HuH-7 (cell line): ENCODE results near the gene IL23A.
"Not testable (repeated sequence)": the region's sequence is repeated elsewhere in the genome, so short reads cannot be mapped to it uniquely, and the experiment has no call there.

ENCODE experiments used
- DNase-seq: peaks from one replicate; pipeline ENCODE4 v3.0.0; 2011; ENCODE audit warnings: low spot score

The IL23A gene, protein sequence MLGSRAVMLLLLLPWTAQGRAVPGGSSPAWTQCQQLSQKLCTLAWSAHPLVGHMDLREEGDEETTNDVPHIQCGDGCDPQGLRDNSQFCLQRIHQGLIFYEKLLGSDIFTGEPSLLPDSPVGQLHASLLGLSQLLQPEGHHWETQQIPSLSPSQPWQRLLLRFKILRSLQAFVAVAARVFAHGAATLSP

DNA sequence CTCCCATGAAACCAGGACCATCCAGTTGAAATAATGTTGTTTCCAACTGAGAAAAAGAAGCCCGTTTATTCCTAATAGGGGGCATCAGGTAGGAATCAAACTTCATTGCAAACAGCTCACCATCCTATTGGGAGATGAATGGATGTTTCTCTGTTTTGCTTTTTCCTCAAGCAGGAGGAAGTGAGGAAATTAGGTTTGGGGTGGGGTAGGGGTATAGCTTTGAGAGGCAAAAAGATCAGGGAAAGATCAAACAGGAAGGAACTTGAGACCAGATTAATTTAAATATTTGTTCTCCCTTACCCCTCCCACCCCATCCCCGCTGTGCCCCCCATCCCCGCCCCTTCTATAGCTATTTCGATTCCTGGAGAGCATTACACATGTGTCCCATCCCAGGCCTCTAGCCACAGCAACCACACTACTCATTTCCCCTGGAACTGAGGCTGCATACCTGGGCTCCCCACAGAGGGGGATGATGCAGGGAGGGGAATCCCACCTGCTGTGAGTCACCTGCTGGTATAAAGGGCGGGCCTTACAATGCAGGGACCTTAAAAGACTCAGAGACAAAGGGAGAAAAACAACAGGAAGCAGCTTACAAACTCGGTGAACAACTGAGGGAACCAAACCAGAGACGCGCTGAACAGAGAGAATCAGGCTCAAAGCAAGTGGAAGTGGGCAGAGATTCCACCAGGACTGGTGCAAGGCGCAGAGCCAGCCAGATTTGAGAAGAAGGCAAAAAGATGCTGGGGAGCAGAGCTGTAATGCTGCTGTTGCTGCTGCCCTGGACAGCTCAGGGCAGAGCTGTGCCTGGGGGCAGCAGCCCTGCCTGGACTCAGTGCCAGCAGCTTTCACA, at the start of gene IL23A:
IL23A (plus strand) TSS at position 577 of the 850 bp plus-strand sequence; CDS start at position 738, 161 bp downstream.
- no peak for DNase-seq

GRCh38 chr12:56293795-56294194, 44.9 kb upstream of the IL23A start:
- DNase-seq = no peak

DNA sequence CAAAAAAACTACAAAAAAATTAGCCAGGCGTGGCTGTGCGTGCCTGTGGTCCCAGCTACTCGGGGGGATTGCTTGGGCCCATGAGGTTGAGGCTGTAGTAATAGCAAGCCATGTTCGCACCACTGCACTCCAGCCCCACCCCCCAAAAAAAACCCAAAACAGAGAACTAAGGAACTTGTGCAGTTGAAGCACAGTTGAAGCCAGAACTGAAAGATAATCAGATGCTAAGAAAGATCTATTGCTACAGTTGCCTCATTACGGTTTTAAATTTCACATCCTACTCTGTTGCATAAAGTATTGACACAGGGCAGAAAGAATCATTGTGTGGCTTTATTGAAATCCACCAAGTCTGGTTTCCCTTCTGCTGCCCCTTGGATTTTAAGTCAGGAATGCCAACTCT, 42.4 kb upstream of the IL23A start:
- DNase-seq = no peak

GRCh38 chr12:56297400-56297799, 41.3 kb upstream of the IL23A start:
- DNase-seq = no peak

- no peak for DNase-seq
These were observed 39.9 kb upstream of the IL23A start for GRCh38 chr12:56298828-56299227.

DNA sequence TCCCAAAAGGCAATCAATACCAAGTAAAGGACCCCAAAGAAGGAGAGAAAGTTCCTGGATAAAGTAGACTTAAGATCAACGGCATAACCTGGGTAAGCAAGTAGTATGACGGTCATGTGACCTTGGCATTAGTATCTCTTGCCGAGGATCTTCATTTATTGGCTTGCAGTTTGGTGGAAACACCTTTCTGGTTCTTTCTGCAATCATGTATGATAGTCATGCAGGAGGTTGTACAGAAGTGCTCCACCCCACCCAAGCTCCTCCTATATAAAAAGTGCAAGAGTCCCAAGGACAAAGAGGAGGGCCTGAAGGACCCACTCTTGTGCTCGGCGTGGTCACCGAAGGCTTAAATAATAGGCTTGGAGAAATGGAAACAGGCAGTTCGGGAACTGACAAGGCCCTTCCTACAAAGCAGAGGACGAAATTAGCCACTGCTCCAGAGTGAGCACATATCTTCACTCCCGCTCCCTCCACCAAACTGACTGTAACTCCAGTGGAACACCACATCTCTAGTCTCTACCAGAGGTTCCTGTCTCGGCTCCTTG, 39.3 kb upstream of the IL23A start:
- no peak for DNase-seq

- peak; percentile 95 for DNase-seq
These were observed 38.6 kb upstream of the IL23A start, which contains the start of gene CS for GRCh38 chr12:56299853-56300643. CS (minus strand) TSS chr12:56300330; CDS start chr12:56300201, 129 bp downstream.

DNA sequence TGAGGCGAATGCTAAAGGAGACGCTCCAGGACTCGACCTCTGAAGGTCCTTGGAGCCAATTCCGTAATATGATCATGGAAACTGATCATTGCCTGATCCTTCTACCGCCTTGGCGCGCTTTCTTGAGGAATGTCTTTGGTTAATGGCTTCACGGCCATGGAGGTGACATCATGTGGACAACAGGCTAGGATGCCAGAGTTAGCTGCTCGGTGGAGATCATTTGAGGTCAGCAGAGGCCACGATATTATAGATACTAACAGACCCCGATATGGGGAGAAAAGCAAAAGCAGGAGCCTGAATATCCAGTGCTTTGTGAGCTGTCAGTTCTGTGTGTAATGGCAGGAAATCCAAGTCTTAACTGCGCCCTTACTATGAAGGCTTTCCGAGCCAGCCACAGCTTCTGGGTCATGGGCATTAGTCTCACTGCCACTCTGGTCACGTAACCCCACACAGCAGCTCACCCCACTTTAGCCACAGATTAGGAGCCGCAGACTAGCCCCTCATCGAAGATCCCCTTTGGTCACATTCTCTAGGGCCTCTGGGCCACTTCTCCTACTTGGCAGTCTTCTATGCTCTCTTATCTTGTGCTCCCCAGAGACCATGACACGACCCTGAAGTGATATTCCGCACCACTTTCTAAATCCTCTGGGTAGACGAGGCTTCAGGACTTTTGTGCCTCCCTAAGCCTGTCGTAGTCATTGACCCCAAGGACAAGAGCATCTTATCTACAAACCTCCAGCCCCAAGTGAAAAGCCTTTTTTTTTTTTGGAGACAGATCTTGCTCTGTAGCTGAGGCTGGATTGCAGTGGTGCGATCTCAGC, 37.8 kb upstream of the IL23A start:
- DNase-seq = no peak

DNA sequence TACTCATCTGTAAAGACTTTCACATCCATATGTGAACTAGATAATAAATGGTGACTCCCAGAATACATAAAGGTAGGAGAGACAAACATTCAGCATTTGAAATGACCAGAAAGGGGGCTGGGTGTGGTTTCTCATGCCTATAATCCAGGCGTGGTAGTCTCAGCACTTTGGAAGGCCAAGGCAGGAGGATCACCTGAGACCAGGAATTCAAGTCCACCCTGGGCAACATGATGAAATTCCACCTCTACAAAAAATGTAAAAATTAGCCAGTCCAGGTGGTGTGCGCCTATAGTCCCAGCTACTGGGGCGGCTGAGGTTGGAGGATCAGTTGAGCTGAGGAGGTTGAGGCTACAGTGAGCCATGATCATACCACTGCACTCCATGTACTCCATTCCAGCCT, 34.4 kb upstream of the IL23A start:
- DNase-seq = no peak

- no peak for DNase-seq
These were observed 33.7 kb upstream of the IL23A start for GRCh38 chr12:56304872-56305590.

DNA sequence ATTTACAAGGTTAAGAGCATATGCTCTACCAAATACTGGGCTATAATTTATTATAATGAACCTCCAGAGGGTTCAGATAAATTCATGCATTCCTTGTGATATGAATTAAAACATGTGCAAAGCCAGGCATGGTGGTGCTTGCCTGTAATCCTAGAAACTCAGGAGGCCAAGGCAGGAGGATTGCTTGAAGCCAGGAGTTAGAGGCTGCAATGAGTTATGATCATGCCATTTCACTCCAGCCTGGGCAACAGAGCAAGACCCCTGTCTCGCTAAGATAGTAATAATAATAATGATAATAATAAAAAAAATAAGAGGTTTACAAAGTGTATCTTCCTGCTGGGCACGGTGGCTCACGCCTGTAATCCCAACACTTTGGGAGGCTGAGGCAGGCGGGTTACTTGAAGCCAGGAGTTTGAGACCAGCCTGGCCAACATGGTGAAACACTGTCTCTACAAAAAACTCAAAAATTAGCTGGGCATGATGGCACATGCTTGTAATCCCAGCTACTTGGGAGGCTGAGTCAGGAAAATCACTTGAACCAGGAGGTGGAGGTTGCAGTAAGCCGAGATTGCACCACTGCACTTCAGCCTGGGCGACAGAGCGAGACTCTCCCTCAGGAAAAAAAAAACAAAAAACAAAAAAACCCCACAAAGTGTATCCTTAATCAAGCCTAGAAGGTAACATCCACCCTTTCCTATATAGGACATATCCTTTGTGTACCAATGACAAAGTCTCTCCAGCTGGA, 31.3 kb upstream of the IL23A start:
- no peak for DNase-seq

DNA sequence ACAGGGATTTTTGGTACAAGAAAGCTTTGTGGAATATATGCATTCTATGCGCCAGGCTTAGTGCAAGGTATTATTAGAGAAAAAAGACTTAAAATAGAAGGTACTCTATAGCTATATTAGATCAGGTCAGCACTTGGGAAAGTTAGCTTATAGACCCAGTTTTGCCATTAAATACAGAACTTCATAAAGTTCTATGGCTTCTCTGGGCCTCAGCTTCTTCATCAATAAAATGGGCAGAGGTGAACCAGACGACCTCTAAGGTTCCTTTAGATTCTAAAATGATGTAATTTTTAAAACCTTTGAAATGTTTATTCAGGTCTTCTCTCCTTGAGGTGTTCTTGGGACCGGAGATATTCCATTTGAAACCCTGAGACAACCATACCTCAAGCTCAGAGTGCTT, 30.0 kb upstream of the IL23A start:
- DNase-seq = no peak

GRCh38 chr12:56311003-56311402, 27.7 kb upstream of the IL23A start:
- no peak for DNase-seq

DNA sequence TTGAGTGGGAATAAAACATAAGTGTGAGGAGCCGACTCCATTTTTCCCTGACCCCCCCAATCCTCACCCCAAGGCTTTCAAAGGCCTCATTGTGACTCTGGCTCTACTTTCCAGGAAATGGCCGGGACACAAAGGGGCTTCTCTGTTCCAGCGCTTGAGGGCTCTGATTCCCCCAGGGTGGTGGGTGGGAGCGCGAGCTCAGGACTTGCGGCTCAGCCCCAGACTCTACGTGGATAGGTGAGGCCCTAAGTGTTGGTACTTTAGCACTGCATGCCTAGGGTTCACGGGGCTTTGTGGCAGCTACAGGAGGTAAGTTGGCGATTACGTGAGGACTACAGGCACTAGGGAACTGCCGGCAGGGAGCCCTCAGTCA, 23.4 kb upstream of the IL23A start:
- no peak for DNase-seq

- peak; percentile 94 for DNase-seq
These were observed 22.8 kb upstream of the IL23A start, which contains the start of gene CNPY2 for GRCh38 chr12:56315622-56316473. CNPY2 (minus strand) TSS chr12:56315988; CDS start chr12:56315217, 771 bp downstream.

DNA sequence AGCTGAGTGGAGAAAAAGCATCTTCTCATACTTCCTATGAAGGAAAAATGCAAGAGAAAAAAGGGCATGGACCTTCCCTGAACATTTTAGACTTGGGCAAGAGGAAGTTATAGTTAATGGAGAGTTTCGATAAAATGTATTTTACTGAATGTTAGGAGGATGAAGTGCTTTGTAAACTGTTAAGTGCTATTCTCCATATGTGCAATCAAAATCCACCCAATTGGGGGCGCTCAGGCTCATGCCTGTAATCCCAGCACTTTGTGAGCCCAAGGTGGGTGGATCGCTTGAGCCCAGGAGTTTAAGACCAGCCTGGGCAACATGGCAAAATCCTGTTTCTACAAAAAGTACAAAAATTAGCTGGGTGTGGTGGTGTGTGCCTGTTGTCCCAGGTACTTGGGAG, 21.0 kb upstream of the IL23A start:
- DNase-seq = no peak

GRCh38 chr12:56321027-56321426, 17.7 kb upstream of the IL23A start:
- no peak for DNase-seq

GRCh38 chr12:56321610-56322009, 17.1 kb upstream of the IL23A start:
- DNase-seq = not testable (repeated sequence)

DNA sequence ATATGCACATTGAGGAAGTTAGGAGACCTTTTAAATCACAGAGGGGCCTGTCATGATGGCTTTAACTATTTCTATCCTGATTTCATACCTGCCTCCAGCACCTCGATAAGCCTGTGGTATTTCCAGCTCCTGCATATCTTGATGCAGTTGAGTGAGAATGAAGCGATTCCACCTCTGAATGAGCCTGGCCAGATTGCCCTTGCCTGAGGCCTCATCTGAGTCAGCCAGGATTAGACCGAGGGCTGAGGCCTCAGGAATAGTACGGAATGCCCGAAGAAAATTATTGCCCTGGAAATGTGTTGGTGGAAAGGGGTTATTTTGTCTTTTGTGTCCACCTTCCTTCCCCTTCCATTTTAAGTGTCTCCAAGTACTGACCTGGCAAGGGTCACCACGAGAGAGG, 14.5 kb upstream of the IL23A start:
- DNase-seq = no peak
